ENCODE measurements around the gene FMN1. TPM values are rescaled to one million over a fixed set of nuclear protein-coding genes. Genes with fewer than 3 reads are reported as not detected.

FMN1 gene
- total and polyA plus RNA-seq, 11 donors: 0.61 to 10.6 (median 3.6) TPM

DNA sequence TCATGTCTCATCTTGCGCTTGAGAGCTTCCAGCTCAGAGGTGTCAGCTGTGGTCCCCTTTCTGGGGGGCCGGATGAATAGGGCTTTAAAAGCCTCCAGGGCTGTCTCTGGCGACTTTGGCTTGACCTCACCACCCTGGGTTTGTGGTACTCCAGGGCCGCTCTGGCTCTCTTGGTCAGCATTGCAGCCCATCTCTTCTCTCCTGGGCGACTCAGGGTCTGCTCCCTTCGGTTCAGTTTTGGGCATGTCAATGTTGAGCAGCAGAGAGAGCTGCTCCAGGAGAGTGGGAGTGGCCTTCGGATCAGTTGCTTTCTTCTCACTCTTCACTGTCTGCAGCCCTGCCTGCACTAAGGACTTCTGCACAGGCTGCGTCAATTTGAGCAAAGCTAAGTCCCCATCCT, 127.9 kb downstream of the FMN1 start:
- WGBS, 4 donors: 76 to 84% (median 80%) methylated on average over 8 of the region's 8 CpGs
- intact Hi-C loops (cut with DNase I): loop anchor here in 1 of 10 donors (10.0 kb wide), 1 partner anchor 62 kb away; no protein-coding TSS in a partner anchor
- ATAC-seq (no peak), DNase-seq (no peak)
- Histone ChIP-seq H3K36me3 (no peaks in the 10 kb centered on the region), H3K4me3 (no peak overlapping the region), H3K4me1 (peaks cover 0 to 19% (median 0%) of the 10 kb centered on the region in 12 donors), H3K9me3 (no peaks in the 10 kb centered on the region), H3K27ac (no peak overlapping the region), H3K27me3 (no peaks in the 10 kb centered on the region)
- TF ChIP-seq CTCF (IDR thresholded peaks at IDR 0.05): no peak
- TF ChIP-seq POLR2A (IDR thresholded peaks at IDR 0.05): no peak

DNA sequence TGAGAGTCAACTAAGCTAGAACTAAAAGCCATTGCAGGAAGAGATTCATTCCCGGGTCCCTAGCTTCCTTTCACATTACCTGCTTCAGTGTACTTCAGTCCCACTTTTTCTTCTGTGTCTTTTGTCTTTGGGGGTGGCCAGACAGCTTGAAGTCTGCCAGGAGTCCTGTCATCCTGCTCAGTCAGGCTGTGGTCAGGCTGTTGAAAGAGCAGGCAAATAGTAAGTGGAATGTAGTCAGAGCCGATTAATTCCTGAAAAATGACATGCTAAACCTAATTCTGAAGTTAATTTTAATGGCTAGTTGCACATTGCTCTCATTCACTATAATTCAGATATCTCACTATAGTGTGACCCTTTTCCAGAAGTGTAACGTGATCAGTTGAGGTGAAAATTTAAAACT, 129.6 kb downstream of the FMN1 start:
- no peak overlapping the region for H3K27ac ChIP-seq
- no peak overlapping the region for H3K4me3 ChIP-seq
- peaks cover 0 to 19% (median 0%) of the 10 kb centered on the region in 12 donors for H3K4me1 ChIP-seq
- no peak for ATAC-seq
- no peaks in the 10 kb centered on the region for H3K9me3 ChIP-seq
- WGBS, 4 donors: 42 to 63% (median 48%) methylated on average over 3 of the region's 3 CpGs
- no peaks in the 10 kb centered on the region for H3K27me3 ChIP-seq
- intact Hi-C loops (cut with DNase I): loop anchor here in 1 of 10 donors (10.0 kb wide), 1 partner anchor 60 kb away; no protein-coding TSS in a partner anchor
- TF ChIP-seq CTCF (IDR thresholded peaks at IDR 0.05): no peak
- no peak for TF ChIP-seq POLR2A (IDR thresholded peaks at IDR 0.05)
- H3K36me3 ChIP-seq: no peaks in the 10 kb centered on the region
- DNase-seq: no peak

DNA sequence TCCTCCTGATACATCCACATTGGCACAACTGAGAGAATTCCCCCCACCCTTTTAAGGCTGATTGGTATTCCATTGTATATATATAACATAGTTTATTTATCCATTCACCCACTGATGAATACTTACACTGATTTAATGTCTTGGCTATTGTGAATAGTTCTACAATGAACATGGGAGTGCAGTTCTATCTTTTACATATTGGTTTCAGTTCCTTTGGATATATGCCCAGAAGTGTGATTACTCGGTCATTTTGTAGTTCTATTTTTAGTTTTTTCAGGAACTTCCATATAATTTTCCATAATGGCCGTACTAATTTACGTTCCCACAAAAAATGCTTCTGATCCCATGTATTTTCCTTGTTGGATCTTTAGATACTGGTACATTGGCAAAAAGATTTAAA, 135.3 kb downstream of the FMN1 start:
- no peaks in the 10 kb centered on the region for H3K36me3 ChIP-seq
- H3K4me3 ChIP-seq: no peak overlapping the region
- no peak overlapping the region for H3K27ac ChIP-seq
- intact Hi-C loops (cut with DNase I): no loop called here
- ATAC-seq (no peak), DNase-seq (no peak)
- no peaks in the 10 kb centered on the region for H3K9me3 ChIP-seq
- no peak for TF ChIP-seq POLR2A (IDR thresholded peaks at IDR 0.05)
- TF ChIP-seq CTCF (IDR thresholded peaks at IDR 0.05): no peak
- peaks cover 0 to 9% (median 0%) of the 10 kb centered on the region in 12 donors for H3K4me1 ChIP-seq
- WGBS, 4 donors: 3 to 17% (median 7%) methylated on average over 3 of the region's 3 CpGs
- no peaks in the 10 kb centered on the region for H3K27me3 ChIP-seq

GRCh38 chr15:33057845-33058244, 136.7 kb downstream of the FMN1 start:
- 91 to 96% (median 93%) methylated on average over 8 of the region's 8 CpGs for WGBS, 4 donors
- TF ChIP-seq CTCF (IDR thresholded peaks at IDR 0.05) (no peak), POLR2A (IDR thresholded peaks at IDR 0.05) (no peak)
- no peak overlapping the region for H3K4me3 ChIP-seq
- H3K36me3 ChIP-seq: no peaks in the 10 kb centered on the region
- DNase-seq (no peak), ATAC-seq (no peak)
- no peaks in the 10 kb centered on the region for H3K27me3 ChIP-seq
- peaks cover 0 to 9% (median 0%) of the 10 kb centered on the region in 12 donors for H3K4me1 ChIP-seq
- intact Hi-C loops (cut with DNase I): no loop called here
- H3K9me3 ChIP-seq: no peaks in the 10 kb centered on the region
- H3K27ac ChIP-seq: no peak overlapping the region
